Stimulated activated CD8-positive, alpha-beta memory T cell treated with anti-CD3 and anti-CD28 coated beads, Interleukin-2, amount 100 ng/mL, for 1 hour (primary cell): ENCODE measurements around the gene GMDS.

Source experiments
- DNase-seq, 2 donors: peaks; one replicate each; pipeline ENCODE4 v3.0.0-alpha.2; 2020; ENCODE audit warnings: low read depth in 2 of 2

GMDS gene

GRCh38 chr6:1895721-1896120, 349.7 kb downstream of the GMDS start:
- DNase-seq = no peak

- DNase-seq = no peak
These were observed 350.5 kb downstream of the GMDS start for GRCh38 chr6:1894954-1895353.

GRCh38 chr6:1893470-1894130, 351.8 kb downstream of the GMDS start:
- no peak for DNase-seq

- no peak for DNase-seq
These were observed 352.7 kb downstream of the GMDS start for GRCh38 chr6:1892716-1893115.

GRCh38 chr6:1890987-1891386, 354.4 kb downstream of the GMDS start:
- no peak for DNase-seq

GRCh38 chr6:1890071-1890470, 355.3 kb downstream of the GMDS start:
- no peak for DNase-seq

- no peak for DNase-seq
These were observed 359.8 kb downstream of the GMDS start for GRCh38 chr6:1885576-1886011.

- no peak for DNase-seq
These were observed 361.1 kb downstream of the GMDS start for GRCh38 chr6:1884313-1884712.

GRCh38 chr6:1878330-1878729, 367.1 kb downstream of the GMDS start:
- no peak for DNase-seq

- DNase-seq = no peak
These were observed 371.6 kb downstream of the GMDS start for GRCh38 chr6:1873781-1874180.

- no peak for DNase-seq
These were observed 372.7 kb downstream of the GMDS start for GRCh38 chr6:1872649-1873131.

GRCh38 chr6:1871724-1872315, 373.6 kb downstream of the GMDS start:
- no peak for DNase-seq

GRCh38 chr6:1870932-1871331, 374.5 kb downstream of the GMDS start:
- DNase-seq = no peak

GRCh38 chr6:1870251-1870650, 375.2 kb downstream of the GMDS start:
- no peak for DNase-seq

- DNase-seq = no peak
These were observed 375.6 kb downstream of the GMDS start for GRCh38 chr6:1869769-1870168.

- DNase-seq = no peak
These were observed 376.1 kb downstream of the GMDS start for GRCh38 chr6:1869308-1869707.

- DNase-seq = no peak
These were observed 376.7 kb downstream of the GMDS start for GRCh38 chr6:1868561-1869261.

- no peak for DNase-seq
These were observed 378.2 kb downstream of the GMDS start for GRCh38 chr6:1867197-1867596.

- DNase-seq = no peak
These were observed 379.8 kb downstream of the GMDS start for GRCh38 chr6:1865585-1865984.

GRCh38 chr6:1864496-1864895, 380.9 kb downstream of the GMDS start:
- no peak for DNase-seq

- no peak for DNase-seq
These were observed 383.0 kb downstream of the GMDS start for GRCh38 chr6:1862411-1862810.

GRCh38 chr6:1860756-1861348, 384.6 kb downstream of the GMDS start:
- DNase-seq = no peak

- no peak for DNase-seq
These were observed 386.5 kb downstream of the GMDS start for GRCh38 chr6:1858859-1859258.
